AG04450 (cell line): ENCODE results near the gene PPP1R3F. TPM values are rescaled to one million over a fixed set of nuclear protein-coding genes. Genes with fewer than 3 reads are reported as not detected.
A peak's percentile ranks its signal among the peaks of the same experiment; 100 is the strongest.

Experiments
- CTCF ChIA-PET: fragments of 300-600, 350-600 bp; formaldehyde crosslinking; extraction: SDS; loops from one replicate; lab custom pipeline; 2022; ENCODE audit warnings: antibody characterized with exemption, inconsistent platforms; lab: Charles Lee
- POLR2A ChIA-PET: fragments of 350-600 bp; formaldehyde crosslinking; extraction: SDS; loops from one replicate; lab custom pipeline; 2021; ENCODE audit warnings: antibody characterized with exemption, inconsistent platforms; lab: Yijun Ruan, JAX
- DNase-seq: peaks from one replicate; pipeline ENCODE4 v3.0.0-alpha.2; 2011; ENCODE audit warnings: low read depth, low spot score
- H3K27ac ChIP-seq: one replicate; pipeline ENCODE4 v1.5.1; 2012; ENCODE audit warnings: low read depth, low read length, control low read depth
- H3K27me3 ChIP-seq: one replicate; pipeline ENCODE4 v1.6.0; 2012; ENCODE audit warnings: low read length; ENCODE audit not compliant: control insufficient read depth, insufficient read depth
- H3K4me3 ChIP-seq: 2 replicates; pipeline ENCODE4 v1.5.1; 2011; ENCODE audit warnings: mild to moderate bottlenecking, low read depth, low read length, control low read depth
- H3K9me3 ChIP-seq: 2 replicates; pipeline ENCODE4 v1.5.1; 2012; ENCODE audit warnings: low read length; ENCODE audit not compliant: control insufficient read depth, insufficient read depth
- CTCF ChIP-seq: IDR thresholded peaks from 2 replicates; pipeline ENCODE4 v1.5.1; 2011; ENCODE audit warnings: low read depth, low read length, control low read depth, inconsistent platforms
- polyA minus RNA-seq: library from RNA; depleted of rRNA, polyadenylated mRNA; stranded (reverse); fragments of >200 nt; gene quantifications from 2 replicates; pipeline ENCODE4 v1.2.3, GENCODE V29; 2011; rRNA and poly(A)+ RNA removed
- polyA plus RNA-seq: library from polyadenylated mRNA; depleted of rRNA; stranded (reverse); fragments of >200 nt; gene quantifications from 2 replicates; pipeline ENCODE4 v1.2.3, GENCODE V29; 2011; rRNA removed

The PPP1R3F gene
- polyA plus RNA-seq (1.1 and 2.4 TPM in 2 replicates), polyA minus RNA-seq (2.2 and 3.5 TPM in 2 replicates)

- TF ChIP-seq CTCF: no peak
- H3K4me3 ChIP-seq: peak within 1 kb of the TSS; percentile 74
- CTCF ChIA-PET: interaction anchor here (0.9 kb wide), 2 partner anchors 21 to 114 kb away, joined by 3 read pairs; no protein-coding TSS in a partner anchor
- H3K27me3 ChIP-seq: no peaks in the 10 kb centered on the region
- H3K27ac ChIP-seq: peak within 1 kb of the TSS; percentile 96
- DNase-seq: no peak
- H3K9me3 ChIP-seq: peaks cover 4% of the 10 kb centered on the region; the same call in 1 of the 2 replicates
- POLR2A ChIA-PET: interaction anchor here (1.0 to 1.1 kb wide), 2 partner anchors 20 to 79 kb away, joined by 4 to 8 read pairs; no protein-coding TSS in a partner anchor
Measured at GRCh38 chrX:49269767-49270248, at the start of gene PPP1R3F. PPP1R3F (plus strand) TSS chrX:49269793; CDS start chrX:49269870, 77 bp downstream.

- H3K27me3 ChIP-seq: no peaks in the 10 kb centered on the region
- ChIA-PET POLR2A (no interaction called here), CTCF (no interaction called here)
- no peaks in the 10 kb centered on the region for H3K9me3 ChIP-seq
- H3K4me3 ChIP-seq: no peak overlapping the region
- no peak for DNase-seq
- TF ChIP-seq CTCF: no peak
- no peak overlapping the region for H3K27ac ChIP-seq
Measured at GRCh38 chrX:49220100-49220499, 49.5 kb upstream of the PPP1R3F start.

GRCh38 chrX:49221868-49222267, 47.7 kb upstream of the PPP1R3F start:
- ChIA-PET CTCF (no interaction called here), POLR2A (no interaction called here)
- H3K27me3 ChIP-seq: no peaks in the 10 kb centered on the region
- no peak for TF ChIP-seq CTCF
- H3K27ac ChIP-seq: no peak overlapping the region
- no peaks in the 10 kb centered on the region for H3K9me3 ChIP-seq
- no peak overlapping the region for H3K4me3 ChIP-seq
- DNase-seq: no peak

- DNase-seq: no peak
- POLR2A ChIA-PET: no interaction called here
- no peak for TF ChIP-seq CTCF
- Histone ChIP-seq H3K27ac (no peak overlapping the region), H3K9me3 (no peaks in the 10 kb centered on the region), H3K4me3 (no peak overlapping the region), H3K27me3 (no peaks in the 10 kb centered on the region)
- CTCF ChIA-PET: no interaction called here
Measured at GRCh38 chrX:49225858-49226257, 43.7 kb upstream of the PPP1R3F start.

GRCh38 chrX:49226946-49227345, 42.6 kb upstream of the PPP1R3F start:
- TF ChIP-seq CTCF: no peak
- ChIA-PET POLR2A (no interaction called here), CTCF (no interaction called here)
- Histone ChIP-seq H3K9me3 (no peaks in the 10 kb centered on the region), H3K27ac (no peak overlapping the region), H3K4me3 (no peak overlapping the region), H3K27me3 (no peaks in the 10 kb centered on the region)
- DNase-seq: no peak
